Stimulated activated CD4-positive, alpha-beta T cell treated with anti-CD3 and anti-CD28 coated beads, Interleukin-12 subunit alpha, Interleukin-12 subunit beta, amount 100 ng/mL, for 4 hours (primary cell): Measurements from ENCODE around the gene TENM4.

ENCODE experiments used
- DNase-seq: peaks from one replicate; pipeline ENCODE4 v3.0.0-alpha.2; 2020

Gene TENM4

DNA sequence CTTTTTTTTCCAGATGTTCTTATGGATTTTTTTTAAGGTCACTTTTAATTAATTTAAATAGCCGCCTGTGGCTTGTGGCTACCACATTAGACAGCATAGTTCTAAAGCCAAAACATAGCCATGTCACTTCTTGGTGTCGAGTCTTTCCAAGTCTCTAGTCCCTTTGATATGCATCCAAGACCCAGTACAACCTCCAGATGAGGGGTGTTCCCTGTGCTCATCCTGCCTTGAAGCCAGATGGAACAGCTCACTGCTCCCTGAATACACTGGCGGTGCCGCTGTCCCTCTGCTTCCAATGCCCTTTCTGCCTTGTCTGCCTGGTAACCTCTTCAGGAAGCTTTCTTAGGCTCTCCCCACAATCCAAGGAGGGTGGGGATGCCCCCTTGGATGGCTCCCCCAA, 338.0 kb downstream of the TENM4 start:
- no peak for DNase-seq

GRCh38 chr11:79101656-79102055, 339.2 kb downstream of the TENM4 start:
- no peak for DNase-seq

DNA sequence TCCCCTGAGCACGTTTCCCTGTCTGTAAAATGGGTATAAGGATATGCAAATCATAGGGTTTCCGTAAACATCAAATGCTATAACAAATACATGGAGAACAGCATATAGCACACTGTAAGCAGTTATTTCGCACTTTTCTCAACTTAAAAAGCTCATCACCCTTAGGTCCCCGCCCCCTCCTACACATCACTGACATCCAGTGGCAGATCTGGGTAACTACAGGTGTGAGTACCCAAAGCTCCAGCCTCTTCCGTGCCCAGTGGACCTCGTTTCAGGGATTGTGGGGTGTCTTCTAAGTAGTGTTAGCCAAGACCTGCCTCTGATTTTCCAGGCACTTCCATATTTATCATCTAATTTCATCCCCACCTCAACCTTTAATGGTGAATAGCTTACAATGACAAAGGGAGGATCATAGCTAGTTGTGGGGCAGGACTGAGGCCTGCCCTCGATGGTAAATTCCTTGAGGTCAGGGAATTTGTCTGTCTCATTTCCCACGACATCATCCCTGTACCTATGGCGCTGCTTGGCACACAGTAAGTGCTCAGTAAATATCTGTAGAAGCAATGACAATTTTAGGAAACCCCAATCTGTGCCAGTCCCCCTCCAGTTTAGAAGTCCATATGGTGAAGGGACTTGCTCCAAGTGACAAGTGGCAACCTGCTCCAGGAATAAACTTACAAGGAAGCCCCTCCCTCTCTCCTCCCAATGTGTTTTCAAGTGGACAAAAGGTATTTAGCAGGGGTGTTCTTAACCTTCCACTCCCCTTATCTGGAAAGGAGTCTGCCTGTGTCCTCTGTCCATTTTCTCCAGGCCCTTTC, 340.5 kb downstream of the TENM4 start:
- DNase-seq = no peak

- no peak for DNase-seq
Observed at GRCh38 chr11:79098146-79098545, 342.7 kb downstream of the TENM4 start.

DNA sequence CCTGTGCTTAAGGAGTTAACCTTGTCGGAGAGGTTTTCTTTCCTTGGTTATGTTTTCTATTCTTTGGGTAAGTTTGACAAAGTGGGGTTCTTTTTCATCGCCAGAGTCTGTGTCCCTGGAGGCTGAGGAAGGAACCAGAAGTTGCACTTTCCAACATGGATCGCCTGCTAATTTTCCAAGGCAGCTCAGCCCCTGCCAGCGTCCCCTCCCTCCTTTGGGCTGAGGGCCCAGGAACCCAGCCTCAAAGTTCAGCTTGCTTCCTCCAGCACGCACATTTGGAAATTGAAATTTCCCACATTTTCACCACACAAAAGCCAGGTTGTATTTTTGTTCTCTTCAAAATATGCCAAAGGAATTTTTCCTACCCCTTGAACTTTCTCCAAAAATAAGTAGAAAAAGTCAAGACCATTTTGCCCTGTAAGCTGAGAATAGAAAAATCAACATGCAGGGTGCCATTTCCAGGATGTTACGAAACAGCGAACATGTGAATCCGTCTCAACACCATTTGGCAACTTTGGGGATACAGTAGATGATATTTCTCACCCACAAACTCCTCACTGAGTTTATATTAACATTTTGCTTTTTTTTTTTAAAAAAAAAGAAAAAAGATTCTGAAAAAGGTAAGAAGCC, 343.5 kb downstream of the TENM4 start:
- DNase-seq = no peak

GRCh38 chr11:79095424-79095823, 345.4 kb downstream of the TENM4 start:
- no peak for DNase-seq

DNA sequence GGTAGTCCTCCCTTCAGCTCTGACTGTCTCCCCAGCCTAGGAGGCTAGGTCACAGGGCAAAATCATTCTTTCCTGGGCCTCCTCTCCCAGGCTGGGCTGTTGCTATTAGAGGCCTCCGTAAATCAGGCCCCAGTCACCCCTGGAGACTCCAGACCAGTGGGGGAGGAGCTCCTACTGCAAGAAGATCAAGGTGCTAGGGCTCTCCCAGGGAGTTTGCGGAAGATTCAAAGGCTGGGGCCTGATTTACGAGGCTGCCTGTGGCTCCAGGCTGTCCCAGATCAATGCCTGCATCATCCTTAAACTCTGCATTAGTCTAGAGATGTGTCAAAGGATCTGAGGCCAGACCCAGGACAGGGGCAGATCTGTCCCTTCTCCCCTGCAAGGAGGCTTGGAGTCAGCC, 346.2 kb downstream of the TENM4 start:
- no peak for DNase-seq

DNA sequence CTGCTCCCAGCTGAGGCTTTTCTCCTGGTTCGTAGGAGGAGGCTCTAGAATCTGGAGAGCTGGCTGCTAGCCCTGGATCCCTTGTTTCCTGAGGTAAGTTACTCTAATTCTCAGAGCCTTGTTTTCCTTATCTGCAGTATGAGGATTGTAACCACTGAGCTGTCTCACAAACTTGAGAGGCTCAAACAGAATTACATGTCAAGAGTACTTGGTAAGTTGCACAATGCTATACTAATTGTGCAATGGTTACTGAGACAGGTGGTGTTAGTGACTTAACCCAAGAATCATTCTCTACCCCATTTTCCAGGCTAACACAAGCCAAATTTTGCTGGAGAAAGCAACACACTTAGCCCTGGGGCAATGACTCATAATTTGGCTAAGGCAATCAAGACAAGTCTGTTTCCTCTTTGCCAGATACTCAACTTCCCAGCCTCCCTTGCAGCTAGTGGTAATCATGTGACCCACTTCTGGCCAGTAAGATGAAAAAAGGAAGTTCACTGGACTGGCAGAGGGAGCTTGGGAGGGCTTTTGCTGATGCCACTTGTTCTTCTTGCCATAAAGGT, 348.0 kb downstream of the TENM4 start:
- DNase-seq = no peak

DNA sequence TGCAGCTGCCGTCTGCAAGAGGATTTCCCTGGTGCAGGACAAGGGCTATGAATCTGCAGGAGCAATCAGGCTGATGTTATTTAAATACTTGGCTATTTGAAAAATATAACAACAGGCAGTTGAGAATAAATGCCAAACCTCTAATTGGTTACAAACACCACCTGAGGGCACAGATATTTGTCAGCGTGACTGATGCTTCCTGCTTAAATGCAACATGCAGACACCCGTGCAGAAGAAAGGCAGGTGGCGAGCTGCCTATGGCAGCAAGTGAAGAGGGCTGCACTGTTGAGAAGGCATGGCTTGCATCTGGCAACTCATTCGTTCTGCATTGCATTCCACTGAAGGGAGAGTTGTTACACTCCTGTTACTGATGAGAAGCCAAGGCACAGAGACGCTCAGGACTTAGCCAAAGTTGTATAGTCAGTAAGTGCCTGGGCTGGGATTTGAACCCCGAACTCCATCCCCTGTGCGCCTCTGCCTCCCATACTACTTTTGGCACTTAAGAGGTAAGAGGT, 350.6 kb downstream of the TENM4 start:
- DNase-seq = no peak

GRCh38 chr11:79089601-79090000, 351.2 kb downstream of the TENM4 start:
- DNase-seq = no peak

- DNase-seq = no peak
Observed at GRCh38 chr11:79088967-79089366, 351.9 kb downstream of the TENM4 start.

DNA sequence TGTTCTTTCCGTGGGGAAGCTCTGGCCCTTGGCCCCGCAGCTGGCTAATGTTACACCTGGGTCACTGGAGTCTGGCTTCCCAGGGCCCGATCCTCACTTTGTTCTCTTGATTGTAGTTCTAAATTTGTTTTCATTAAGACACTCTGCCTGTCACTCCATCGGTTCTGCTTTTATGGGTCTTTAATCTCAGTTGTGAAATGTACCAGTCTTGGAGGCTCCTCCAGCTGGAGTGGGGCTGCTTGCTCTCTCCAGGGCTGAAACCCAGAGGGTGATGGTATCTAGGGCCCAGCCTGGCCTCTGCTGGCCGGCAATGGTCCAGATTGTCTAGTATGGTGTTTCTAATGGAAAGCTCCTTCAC, 352.9 kb downstream of the TENM4 start:
- DNase-seq = no peak

DNA sequence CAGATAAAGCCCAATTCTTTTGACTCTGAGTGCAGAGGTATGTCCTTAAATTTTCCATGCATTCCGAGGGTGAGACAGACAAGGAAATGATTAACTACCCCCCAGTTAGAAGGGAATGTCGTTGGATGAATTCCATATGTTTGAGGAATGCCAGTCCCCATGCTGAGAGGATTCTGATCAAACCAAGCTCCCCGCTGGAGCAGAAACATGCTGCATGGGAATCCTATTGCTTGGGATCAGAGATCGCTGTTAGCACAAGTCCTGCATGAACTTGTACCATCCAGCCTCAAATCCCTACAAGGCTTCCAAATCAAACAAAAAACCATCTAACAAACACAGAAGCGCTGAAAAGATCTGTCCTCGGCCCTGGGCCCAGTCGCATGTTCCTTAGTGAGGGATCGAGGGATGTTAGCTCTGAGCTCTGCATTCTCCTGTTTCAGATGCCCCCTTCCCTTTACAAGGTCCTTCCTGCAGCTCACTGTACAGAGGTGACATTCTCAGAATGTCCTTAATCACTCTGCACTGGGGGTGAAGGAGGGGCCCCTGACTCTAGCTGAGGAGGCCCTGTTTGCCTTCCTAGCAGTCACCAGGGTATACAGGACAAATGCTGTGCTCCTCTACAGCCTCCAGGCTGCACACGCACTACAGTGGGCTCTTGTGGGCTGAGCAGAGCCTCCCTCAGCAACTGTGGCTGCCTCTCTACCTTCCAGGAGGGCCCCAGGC, 353.4 kb downstream of the TENM4 start:
- no peak for DNase-seq

DNA sequence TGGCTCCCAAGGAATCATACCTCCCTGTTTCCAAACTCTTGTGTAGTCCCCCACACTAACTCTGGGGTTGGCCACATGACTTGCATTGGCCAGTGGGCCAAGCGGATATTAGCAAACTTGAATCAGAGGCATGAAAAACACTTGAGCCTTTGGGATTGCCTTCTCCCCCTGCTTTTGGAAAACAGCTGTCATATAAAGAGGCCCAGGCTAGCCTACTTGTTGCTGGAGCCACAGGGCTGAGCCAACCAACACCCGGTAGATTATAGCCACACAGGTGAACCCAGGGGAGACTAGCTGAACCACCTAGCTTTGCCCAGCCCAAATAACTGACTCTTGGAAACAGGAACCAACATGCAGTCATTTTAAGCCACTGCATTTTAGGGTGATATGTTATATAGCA, 354.8 kb downstream of the TENM4 start:
- no peak for DNase-seq

DNA sequence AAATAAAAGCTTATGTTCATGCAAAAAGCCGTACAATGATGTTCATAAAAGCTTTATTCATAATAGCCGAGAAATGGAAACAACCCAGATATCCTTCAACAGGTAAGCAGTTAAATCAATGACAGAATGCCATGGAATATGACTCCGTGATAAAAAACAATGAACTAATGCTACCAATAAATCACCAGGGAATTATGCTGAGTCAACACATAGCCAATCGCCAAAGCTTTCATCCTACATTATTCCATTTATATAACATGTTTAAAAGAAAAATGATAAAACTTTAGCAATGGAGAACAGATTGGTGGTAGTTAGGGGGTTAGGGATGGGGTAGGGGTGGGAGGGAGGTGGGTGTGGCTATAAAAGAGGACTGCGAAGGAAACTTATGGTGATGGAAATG, 356.4 kb downstream of the TENM4 start:
- DNase-seq = no peak

DNA sequence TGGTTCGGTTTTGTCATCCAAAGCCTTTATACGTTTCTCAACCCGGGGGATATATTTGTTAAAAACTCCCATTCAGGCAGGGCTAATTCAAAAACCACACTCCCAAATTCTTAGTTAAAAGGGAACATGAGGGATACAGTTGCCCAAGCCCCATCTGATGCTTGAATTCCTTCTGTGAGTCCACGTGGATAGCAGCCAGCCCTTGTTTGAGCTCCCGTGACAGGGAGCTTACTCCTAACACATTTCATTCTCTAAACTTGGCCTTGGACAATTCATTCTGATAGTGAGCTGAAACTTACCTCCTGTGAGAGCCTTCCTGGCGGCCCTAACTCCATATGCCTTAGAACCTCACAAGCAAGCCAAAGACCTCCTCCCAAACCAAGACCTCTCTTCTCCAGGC, 357.5 kb downstream of the TENM4 start:
- no peak for DNase-seq

DNA sequence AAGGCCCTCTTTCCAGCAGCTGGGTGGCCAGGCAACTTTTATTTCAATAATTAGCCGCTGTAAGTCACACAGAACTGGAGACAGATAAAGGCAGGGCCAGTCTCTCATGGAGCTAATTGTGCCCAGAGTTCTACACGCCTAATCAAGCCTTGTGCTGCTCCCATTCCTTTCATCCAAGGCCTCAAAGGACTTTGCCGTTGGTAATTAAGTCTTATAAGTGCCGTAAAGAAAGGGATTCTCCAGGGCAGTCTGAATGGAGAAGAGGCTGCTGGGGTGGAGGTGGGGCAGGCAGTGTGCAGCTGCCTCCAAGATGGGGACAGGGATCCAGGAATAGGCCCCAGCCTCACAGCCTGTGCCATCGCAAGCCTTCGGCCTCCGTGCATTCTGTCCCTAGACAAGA, 357.9 kb downstream of the TENM4 start:
- no peak for DNase-seq

DNA sequence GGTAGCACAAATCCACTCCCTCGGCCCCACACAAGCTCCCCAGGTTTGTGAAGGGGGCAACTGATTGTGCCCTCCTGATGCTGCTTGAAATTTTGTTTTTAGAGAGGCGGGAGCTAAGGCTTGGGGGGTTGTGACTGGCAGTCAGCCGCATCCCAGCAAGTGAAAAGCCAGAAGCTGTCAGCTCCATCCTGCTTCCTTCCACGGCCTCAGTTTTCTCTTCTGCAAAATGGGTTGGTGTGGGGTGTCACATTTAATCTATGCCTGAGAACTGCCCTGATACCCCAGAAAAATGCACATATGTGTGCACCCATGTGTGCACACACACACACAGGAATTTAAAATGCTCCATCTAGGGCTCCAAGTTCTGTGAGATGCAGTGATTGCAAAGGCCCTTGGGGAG, 358.6 kb downstream of the TENM4 start:
- no peak for DNase-seq

- no peak for DNase-seq
Observed at GRCh38 chr11:79081471-79082031, 359.3 kb downstream of the TENM4 start.

DNA sequence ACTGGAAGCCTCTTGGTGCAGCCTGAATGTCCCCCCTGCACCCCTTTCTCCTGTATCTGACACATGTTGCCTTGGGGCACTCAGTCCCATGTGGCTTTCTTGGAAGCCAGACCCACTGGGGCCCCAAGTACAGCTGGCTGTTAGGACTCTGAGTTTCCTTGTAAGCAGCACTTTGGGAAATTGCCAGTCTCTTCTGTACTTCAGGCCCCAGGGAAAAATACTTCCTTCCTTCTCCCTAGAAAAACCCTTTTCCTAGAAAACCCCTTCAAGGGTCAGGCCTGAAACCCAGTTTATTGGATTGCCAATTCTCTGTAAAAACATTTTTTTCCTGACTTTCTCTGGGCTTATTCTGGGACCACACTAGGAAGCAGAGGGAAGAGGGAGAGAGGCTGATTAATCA, 360.3 kb downstream of the TENM4 start:
- DNase-seq = no peak

GRCh38 chr11:79078999-79079398, 361.8 kb downstream of the TENM4 start:
- no peak for DNase-seq

DNA sequence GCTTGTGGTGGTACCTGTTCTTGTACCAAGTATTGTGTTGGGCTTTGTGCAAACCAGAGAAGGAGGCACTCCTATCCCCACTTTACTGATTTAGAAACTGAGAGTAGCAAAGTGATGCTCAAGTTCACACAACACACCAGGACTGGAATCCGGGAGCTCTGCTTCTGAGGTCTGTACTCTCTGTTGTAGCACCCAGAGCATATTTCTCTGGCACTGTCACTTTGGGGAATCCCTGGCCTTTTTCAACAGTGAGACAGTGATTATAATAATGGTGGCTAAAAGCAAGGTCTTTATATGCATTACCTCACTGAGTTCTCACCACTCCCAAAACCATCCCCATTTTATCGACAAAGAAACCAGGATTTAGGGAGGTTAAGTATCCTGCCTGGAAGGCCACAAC, 362.4 kb downstream of the TENM4 start:
- no peak for DNase-seq

- no peak for DNase-seq
Observed at GRCh38 chr11:79077702-79078330, 363.0 kb downstream of the TENM4 start.
